GM21360 (cell line): ENCODE results near the gene ZNF804A.

Experiments
- ATAC-seq: cut with Tn5 transposase; IDR thresholded peaks from one replicate; pipeline ENCODE4 v1.9.1; 2021; ENCODE audit warnings: mild to moderate bottlenecking, moderate library complexity; ENCODE audit not compliant: unreplicated experiment

Gene ZNF804A

DNA sequence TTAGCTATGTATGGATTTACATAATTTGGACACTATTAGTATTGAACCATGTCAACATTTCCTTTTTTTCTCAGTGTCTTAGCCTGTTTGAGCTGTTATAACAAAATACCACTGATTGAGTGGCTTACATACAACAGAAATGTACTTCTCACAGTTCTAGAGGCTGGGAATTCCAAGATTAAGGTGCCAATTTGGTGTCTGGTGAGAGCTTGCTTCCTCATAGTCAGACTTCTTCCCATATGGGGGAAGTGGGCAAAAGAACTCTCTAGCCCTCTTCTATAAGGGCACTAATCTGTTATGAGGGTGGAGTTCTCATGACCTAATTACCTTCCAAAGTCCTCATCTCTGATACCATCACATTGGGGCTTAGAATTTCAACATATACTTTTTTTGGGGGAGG, 12.6 kb downstream of the ZNF804A start:
- no peak for ATAC-seq

DNA sequence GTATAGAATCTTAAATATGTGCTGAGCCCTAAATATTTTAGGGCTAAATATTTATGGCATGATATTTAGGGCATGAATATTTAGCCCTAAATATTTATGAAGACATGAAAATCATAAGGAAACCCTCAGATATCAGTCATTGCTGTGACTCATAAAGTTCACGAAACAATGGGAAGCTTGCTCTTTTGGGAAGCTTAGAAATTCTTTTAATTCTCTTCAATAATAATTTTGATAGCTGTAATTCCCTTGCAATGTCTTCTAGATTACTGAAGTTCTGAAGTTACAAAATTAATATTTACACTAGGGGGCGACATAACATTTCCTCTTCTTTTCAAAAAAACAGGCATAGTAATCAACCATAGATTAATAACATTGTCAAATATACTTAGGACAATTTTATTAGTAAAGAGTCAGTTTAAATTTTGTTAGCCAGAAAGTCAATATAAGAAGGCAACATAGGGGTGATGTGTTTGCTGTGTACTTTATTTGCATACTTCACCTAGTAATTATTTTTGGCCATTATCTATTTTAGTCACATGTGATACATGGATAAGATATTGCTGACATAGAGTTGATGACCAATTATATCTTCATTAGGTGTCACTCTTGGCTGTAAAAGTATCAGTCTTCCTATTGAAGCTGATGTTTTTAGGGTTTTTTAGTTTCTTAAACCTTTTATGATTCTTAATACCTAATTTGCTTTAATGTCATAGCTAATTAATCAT, 13.2 kb downstream of the ZNF804A start:
- peak; percentile 63 for ATAC-seq

DNA sequence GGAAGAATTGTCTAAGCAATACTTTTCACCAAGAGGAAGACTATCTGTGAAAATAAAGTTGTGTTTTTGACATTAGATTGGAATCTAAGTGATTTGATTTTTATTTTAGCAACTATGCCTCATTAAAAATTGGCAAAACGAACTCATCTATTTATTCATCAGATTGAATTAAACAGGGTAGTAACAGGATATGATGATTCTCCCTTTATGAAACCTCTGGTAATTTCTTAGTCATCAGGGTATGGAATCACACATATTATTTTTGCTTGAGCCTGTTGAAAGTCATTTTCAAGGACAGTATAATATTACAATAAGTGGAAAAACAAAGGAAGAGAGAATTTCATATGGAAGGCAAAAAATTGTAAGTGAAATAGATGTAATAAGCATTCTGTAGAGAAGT, 22.0 kb downstream of the ZNF804A start:
- ATAC-seq = no peak

DNA sequence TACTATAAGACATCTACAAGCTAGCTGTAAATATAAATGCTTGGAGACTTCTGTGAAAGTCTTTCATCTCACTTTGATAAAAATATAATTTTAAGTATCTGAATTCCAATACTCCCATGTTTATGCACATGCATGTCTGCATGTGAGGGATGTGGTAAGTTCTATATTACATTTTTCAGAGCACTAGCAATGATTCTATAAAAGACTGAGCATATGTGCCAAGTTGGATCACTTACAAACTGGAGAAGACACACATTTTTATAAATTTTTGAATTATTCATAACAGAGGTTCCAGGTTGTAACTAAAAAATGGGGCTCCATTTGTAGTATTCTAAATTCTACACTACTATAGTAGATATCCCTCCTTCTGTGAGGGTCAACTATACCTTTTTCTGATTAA, 26.0 kb downstream of the ZNF804A start:
- no peak for ATAC-seq

DNA sequence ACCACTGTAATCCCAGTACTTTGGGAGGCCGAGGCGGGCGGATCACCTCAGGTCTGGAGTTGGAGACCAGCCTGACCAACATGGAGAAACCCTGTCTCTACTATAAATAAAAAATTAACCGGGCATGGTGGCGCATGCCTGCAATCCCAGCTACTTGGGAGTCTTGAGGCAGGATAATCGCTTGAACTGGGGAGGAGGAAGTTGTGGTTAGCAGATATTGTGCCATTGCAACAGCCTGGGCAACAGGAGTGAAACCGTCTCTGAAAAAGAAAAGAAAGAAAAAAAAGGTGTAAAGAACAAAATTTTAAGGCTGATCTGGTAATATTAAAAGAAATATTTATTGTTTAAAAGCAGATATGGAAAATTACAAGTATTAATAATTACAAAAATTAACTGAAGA, 29.7 kb downstream of the ZNF804A start:
- ATAC-seq = no peak

DNA sequence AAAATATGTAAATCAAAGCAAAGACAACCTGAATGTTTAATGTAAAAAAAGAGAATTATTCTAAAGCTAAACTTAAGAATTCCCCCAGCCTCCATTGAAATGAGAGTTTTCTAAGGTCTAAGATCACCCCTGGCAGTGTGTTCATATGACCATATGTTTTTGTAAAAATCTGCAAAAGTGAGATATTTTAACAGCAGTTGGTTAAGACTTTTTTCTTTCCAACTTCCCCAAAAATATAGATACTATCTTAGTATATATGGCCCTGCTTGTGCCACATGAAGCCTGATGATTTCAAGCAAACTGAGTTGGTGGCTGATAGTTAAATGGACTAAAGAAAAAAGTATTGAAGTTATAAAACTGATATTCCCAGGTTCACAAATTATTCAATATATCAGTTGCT, 35.4 kb downstream of the ZNF804A start:
- ATAC-seq = no peak

DNA sequence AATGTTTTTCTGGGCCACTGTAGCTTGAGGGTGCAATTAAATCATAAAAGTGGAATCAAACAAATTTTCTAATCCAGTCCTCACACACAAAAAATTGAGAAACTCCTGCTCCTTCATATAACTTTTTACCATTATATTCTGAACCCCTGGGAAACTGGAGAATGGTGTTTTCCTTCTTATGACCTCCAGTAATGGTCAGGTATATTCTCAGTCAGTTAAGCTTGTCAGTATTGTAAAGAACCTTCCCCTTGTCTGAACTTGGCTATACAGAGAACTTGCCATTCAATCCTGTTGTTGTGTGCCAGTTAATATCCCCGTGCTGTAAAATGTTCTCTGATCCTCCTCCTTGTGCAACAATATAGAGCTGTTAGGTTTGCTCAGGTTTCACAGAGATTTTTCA, 39.5 kb downstream of the ZNF804A start:
- ATAC-seq = no peak

DNA sequence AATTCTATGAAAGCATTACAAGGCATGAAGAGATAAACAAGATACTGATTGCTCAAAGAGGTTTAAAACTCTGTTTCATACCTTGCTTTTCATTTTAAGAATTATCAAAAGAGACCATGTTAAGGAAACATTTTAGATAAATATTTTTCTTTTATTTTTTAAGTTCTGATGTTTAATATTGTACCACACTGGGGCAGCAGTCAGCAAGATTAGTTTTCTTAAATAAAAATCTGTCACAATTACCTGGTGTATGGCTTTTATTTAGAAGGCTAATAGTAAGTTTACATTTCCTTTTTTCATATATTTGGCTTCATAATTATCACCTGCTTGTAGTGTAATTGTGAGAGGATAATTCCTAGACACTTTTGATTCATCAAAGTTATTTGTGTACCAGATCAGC, 46.4 kb downstream of the ZNF804A start:
- ATAC-seq = no peak

DNA sequence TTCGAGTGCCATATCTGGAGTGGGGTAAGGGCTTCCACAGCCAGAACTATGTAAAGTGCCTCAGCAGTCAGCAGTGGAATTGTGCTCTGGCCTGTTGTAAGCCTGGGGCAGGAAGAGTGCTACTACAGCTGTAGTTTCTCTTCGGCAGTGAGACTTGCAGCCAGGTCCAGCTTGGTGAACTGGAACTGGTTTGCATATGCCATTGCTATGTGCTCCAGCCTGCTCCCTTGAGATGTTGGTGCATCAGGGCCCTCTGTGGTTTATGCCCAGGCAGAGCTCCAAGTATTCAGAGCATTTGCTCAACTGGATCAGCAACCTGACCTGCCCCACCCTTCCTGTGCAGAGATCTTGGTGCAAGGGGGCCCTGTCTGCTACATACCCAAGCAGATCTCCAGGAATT, 47.8 kb downstream of the ZNF804A start:
- ATAC-seq = peak; percentile 86

DNA sequence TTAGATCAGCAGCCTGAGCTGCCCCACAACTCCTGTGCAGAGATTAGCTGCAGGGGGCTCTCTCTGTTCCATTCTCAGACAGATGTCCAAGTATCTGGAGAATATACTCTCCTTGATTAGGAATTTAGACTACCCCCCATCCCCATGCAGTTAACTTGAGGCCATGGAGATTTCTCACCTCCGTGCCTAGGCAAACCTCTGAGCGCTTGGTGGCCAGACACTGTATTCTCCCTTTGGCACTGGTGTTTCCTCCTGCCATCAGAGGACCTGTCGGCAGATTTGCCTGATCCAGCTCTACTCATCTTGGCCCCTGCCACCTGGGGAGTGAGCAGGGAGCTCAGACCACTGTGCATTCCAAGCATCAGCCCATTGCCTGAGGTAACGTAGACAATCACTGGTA, 48.3 kb downstream of the ZNF804A start:
- no peak for ATAC-seq

DNA sequence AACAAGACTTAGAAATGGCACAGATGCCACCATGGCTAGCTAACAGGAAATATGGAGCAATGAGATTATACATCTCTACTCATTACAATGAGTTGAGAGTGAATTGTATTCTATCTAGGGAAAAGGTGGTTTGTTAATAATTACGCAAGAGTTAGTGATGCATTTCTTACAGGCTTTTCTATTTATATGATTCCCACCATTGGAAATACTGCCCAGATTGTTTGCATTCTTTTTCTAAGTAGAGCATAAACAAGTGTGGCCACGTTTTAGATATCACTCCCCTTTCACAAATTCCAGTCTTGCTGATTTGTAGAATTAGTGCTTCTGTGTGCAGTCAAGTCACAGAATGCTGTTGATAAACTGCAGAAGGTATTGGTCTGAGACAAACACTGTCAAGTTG, 56.6 kb downstream of the ZNF804A start:
- no peak for ATAC-seq

DNA sequence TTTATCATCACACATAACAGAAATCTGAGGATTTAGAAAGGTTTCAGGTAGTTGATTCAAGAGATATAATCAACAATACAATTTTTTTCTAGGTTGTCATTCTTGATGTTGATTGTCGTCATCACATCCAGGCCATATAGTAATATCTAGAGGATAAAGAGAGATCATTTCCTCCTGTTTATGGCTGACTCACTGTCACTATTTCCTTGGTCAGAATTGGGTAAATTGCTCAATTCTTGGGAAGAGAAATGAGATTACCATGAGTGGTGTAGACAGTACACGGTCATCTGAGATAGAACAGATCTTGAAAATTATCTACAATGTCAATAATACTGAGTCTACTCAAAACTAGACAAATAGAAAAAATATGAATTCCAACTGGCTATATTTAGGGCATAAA, 78.8 kb downstream of the ZNF804A start:
- no peak for ATAC-seq

DNA sequence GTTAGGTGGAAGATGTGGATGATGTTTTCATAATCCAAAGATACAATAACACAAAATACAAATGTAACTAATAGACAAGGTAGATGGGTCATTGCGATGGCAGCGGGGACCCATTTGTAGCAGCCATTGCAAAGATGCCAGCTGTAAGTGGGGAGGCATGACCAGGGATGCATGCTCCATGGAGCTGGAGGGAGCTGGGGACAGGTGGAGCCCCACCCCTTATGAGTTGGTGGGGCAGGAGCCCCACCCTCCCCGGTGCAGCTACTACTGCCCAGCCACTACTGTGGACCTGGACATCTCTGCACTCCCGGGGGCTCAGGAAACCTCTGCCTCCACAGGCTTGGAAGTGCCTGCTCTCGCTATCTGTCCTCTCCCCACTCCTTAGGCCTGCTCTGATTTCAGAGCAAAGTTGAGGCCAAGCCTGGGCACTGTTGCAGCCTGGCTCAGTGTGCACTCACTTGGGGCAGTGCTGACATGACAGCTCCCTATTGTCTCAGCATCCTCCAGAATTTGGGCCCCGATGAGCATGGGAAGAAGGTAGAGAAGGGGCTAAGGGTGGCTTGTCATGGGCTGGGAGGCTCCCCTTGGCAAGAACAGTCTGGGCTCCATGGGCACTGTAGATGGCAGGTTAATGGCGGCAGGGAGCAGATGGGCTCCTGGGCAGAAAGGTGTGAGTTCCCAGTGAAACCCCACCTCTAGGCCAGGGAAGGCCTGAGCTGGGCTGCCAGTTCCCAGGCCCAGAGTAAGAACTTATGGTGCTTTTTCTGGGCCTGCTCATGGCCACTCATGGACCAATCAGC, 81.1 kb downstream of the ZNF804A start:
- ATAC-seq = no peak

DNA sequence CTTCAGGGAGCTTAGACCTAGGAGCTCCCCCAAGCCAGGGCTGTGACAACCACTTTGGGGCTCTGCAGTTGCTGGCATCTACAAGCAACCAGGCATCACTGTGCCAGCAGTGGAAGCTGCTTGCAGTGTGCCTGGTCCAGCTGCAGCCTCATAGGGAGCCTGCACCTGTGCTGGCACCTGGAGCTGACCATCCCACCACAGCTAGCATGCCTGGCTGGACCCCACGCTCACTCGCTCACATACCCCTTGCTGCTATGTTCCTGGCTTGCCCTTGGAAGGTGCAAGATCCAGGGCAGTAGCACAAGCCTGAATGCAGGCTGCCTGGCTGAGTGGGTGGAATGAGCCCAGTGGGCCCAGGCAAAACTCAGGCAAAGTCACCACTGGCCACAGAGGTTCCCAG, 82.5 kb downstream of the ZNF804A start:
- no peak for ATAC-seq

DNA sequence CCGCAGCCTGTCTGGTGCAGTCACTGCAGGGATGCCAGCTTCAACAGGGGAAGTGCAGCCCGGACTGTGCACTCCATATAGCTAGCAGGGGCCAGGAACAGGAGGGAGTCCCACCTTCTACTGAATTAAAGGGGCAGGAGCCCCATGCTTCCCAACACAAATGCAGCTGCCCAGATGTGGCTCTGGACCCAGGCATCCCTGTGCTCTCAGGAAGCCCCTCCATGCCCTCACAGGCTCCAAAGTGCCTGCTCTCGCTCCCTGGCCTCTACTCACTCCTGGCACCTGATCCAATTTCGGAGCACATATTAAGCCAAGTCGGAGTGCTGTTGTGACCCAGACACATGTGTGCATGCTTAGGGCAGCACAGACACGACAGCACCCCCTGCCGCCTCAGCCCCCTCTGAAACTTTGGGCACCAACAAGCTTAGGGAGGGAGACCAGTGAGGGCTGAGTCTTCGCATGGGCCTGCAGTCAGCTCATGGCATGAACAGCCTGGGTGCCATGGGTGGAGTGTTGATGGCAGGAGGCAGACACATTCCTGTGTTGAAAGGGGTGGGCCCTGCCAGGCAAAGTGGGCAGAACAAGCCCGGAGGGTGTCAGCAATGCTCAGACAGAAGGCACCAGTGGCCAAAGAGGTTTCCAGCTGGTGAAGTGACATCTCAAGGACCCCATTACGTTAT, 83.5 kb downstream of the ZNF804A start:
- ATAC-seq = no peak

DNA sequence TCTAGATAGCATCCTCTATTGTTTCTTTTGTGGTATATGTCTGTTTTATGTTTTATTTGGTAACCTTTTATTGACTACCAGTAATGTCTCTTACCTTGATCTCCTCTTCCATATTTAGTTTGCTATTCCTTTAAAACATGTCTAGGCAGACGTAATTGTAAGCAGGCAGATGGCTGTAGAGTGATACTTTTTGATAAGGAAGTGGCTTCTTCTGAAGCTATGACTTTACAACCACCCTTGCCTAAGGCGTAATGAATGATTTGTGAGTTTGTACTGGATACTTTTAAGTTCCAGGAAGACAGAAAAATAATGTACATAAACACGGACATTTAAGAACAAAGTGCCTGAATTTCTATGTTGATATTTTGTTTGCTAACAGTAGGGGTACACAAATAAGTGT, 85.6 kb downstream of the ZNF804A start:
- no peak for ATAC-seq

DNA sequence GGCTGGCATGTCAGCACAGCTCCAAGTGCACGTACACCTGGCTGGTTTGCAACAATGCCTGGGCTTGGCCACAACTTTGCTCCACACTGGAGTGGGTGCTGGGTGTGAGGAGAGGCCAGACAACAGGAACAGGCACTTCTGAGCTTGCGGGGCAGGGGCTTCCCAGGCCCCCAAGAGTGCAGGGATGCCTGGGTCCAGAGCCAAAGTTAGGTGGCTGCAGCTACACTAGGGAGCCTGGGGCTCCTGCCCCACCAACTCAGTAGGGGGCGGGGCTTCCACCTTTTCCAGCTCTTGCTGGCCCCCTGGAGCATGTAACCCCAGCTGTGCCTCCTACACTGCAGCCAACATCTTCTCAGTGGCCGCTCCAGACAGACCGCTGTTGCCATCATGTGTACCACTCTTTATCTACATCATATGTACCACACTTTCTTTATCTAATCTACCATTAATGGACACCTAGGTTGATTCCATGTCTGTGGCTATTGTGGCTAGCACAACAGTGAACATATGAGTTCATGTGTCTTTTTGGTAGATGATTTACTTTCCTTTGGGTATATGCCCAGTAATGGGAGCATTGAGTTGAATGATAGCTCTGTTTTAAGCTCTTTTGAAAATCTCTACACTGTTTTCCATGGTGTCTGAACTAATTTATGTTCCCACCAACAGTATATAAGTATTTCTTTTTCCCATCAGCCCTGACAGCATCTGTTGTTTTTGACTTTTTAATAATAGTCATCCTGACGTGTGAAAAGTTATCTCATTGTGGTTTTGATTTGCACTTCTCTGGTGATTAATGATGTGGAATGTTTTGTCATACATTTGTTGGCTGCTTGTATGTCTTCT, 87.9 kb downstream of the ZNF804A start:
- no peak for ATAC-seq

DNA sequence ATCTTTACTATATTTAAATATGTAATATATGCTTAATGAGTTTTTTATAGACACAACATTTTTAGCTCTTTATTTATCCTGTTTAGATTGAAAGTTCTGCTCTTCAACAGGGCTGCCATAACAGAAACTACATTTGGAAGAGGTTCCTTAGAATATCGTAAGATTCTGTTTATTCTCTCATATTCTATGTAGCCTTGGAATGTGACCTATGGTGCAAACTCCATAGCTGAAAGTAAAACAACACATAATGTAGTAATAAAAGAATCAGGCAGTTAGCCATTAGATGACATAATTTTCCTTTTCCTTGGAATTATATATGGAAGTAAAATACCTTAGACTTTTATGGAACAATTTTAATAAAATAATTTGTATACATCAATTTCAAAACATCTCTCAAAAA, 91.3 kb downstream of the ZNF804A start:
- ATAC-seq = no peak

DNA sequence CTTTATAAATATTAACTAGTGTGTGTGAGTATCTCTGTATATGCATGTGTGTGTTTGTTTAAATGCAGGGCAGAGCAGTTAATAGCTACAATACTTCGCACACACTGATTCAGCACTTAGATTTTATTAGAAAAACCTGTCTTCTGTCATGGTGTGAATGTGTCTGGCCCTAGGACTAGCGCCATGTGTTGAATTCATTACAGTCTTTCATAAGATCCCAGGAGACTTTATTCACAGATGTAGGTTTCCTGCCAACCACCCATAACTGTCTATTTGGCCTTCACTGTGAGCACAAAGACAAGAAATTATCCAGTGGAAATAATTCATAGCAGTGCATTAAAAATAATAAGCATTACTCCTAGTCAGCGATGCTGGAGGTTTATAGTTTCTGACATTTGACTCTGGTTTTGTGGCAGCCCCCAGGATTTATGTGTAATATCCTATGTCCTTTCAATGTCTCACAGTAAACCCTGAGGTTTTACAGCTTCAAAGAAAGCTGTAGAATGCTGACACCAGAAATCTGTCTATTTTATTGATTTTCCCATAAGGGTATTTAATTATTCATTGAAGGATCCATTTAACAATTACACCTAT, 93.9 kb downstream of the ZNF804A start:
- no peak for ATAC-seq

DNA sequence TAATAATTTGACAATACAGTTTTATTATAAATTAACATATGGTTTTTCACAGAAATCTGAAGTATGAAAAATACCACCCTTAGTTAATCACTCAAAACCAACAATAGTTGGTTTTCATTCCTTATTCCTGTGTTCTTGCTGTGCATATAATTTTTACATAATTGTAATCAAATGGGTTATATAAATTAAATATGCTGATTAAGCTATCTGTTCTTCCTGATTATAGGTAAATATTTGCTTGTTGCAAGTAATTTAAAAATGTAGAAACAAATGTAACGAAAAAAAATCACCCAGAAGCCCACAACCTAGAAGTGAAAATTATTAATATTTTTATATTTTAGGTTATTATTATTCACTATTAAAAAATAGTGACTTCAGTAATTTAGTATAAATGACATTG, 98.3 kb downstream of the ZNF804A start:
- no peak for ATAC-seq

DNA sequence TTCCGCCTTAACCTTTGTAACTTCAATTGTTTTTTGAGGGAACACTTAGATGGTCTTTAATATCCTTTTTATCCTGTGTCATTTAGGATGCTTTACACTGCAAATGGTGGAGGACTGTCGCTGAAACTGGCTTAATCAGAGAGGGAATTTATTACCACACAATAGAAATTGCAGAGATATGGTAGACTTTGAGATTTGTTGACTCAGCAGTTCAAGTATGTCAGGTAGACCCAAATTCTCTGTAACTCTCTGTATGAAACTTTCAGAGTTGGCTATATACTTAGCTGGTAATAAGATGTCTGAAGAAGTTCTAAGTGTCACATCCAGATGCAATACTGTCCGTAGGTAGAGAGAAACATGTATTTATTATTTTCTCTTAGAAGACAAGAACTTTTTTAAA, 100.1 kb downstream of the ZNF804A start:
- no peak for ATAC-seq
